ENCODE data around the gene PXYLP1.

The PXYLP1 gene

GRCh38 chr3:141330235-141330634 is 98.6 kb downstream of the PXYLP1 start:
- no peak for DNase-seq

- DNase-seq: peak; percentile 30
Observed at GRCh38 chr3:141330718-141331376, 99.2 kb downstream of the PXYLP1 start.

DNA sequence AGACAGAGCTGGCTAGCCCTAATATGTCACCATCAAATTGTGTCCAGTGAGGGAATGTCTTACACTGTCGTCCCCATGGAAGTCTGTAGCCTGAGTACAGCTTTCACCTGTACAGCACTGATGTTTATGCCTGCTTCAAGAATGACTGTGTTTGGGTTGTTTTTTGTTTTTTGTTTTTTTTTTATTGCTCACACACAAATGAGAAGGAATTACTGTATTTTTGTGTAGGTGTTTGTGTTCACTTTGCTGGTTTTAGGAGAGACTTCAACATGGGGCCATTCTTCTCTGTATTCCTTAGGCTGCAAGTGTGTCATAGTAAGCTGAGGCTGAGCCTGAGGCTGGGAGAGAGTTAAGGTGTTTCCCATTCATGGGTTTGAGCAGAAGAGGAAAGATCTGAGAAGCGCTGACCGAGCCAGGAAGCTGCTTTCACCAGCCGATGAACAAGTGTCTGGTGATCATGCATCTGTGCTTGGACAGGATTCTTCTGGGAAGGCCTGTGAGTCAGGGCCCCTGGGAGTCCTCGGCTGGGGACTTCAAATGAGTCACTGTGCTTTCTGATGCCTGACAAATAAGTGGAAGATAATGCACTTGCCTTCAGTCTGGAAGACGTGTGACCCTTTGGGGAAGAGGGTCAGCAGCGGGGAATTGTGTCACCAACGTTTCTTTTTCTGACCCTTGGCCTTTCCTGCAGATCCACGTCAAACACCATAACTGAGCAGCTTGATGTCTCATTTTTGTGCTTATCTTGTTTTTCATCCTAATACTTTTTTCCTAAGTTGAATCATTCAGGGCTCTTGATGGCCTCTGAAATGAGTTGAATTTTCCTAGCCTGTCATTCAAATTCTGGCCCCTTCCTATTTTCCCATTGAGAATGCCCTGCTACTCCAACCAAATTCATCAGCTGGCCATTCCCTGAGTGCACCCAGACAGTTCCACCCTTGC is 100.0 kb downstream of the PXYLP1 start:
- DNase-seq: no peak

DNA sequence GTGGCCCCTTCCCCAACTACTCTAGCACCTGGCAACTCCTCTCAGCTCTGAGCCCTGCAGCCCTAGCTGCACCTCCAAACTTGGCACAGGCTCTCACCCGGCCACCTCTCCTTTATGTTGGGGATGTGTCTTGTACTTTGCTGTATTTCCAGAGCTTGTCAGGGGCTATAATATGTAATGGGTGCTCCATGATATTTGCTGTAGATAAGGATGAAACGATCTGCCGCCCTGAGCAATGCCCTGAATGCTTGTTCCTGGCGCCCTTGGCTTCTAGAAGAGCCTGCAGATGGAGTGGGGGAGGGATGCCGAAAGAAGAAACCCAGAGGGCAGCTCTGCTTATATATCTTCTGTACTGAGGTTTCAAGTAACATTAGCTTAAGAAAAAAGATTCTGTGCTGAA is 100.8 kb downstream of the PXYLP1 start:
- no peak for DNase-seq

- no peak for DNase-seq
Observed at GRCh38 chr3:141333836-141334626, 102.4 kb downstream of the PXYLP1 start.

GRCh38 chr3:141334627-141335250 is 103.1 kb downstream of the PXYLP1 start:
- DNase-seq: no peak

DNA sequence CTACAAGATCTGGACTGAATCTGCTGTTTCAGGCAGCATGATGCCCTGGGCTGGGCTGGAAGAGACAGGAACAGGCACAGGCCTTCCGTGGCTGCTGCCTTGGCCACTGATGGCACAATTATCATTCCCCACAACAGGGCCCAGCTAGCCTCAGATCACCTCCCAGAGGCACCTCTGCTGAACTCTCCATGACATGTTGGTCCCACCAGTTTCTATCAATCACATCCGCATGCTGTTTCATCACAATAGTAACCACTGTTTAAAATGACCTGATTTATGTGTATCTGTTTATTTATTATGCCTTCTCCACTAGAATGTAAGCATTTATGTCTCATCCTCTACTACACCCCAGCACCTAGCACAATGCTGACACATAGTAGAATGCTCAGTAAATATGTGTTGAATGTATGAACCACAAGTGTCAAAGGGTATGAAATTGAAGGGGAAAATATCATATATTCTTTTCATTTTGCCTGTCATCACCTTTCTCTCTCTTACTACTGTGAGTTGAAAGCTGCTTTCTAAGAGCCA is 104.0 kb downstream of the PXYLP1 start:
- no peak for DNase-seq

GRCh38 chr3:141336672-141337522 is 105.3 kb downstream of the PXYLP1 start:
- no peak for DNase-seq

- DNase-seq: no peak
Observed at GRCh38 chr3:141337523-141337854, 105.9 kb downstream of the PXYLP1 start.

DNA sequence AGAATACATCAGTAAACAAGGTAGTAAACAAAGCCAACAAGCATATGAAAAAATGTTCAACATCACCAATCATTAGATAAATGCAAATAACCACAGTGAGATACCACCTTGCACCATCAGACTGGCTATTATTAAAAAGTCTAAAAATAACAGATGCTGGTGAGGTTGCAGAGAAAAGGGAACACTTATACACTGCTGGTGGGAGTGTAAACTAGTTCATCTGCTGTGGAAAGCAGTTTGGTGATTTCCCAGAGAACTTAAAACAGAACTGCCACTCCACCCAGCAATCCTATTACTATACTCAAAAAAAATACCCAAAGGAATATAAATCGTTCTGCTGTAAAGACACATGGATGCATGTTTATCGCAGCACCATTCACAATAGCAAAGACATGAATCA is 106.4 kb downstream of the PXYLP1 start:
- DNase-seq: no peak

DNA sequence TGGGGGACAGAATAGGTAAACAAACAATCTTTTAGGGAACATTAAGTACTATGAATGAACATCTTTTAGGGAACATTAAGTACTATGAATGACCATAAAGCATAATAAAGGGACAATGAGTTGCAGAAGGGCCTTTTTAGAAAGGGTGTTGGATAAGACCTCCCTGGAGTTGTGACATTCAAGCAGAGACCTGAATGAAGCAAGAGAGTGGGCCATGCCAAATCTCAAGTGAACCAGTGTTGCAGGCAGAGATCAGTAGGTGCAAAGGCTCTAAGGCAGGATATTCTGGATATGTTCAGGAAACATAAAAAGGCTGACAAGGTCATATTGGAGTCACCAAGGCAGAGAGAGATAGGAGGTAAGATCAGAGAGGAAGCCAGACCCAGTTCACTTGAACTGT is 107.3 kb downstream of the PXYLP1 start:
- no peak for DNase-seq

DNA sequence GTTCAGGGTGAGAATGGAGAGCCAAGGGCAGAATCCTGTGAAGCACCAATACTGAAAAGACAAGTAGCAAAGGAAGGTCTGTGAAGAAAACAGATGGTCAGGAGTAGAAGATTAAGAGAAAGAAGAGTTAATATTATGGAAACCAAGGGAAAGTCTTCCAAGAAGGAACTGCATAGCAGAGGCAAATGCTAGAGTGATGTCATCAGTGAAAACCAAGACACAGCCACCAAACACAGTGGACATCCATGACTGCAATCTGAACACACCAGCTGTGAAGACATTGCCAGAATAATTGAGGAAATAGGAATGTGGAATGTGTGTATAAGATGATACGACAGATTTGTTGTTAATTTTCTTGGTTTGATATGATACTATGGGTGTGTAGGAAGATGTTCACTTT is 109.9 kb downstream of the PXYLP1 start:
- DNase-seq: no peak

DNA sequence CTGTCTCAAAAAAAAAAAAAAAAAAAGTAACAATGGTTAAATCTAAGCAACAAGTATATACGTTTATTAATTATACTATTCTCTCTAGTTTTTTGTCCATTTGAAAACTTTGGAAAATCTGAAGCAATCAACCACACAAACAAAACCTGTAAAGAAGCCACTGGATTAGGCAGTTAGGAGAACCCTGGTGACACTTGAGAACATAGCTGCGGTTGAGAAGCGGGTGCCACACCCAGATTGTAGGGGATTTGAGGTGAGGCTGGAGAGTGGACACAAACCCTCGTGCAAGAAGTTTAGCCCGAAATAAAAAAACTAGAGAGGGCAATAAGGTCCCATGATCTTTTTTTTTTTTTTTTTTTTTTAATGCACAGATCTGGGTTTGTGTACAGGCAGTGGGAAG is 110.8 kb downstream of the PXYLP1 start:
- no peak for DNase-seq

DNA sequence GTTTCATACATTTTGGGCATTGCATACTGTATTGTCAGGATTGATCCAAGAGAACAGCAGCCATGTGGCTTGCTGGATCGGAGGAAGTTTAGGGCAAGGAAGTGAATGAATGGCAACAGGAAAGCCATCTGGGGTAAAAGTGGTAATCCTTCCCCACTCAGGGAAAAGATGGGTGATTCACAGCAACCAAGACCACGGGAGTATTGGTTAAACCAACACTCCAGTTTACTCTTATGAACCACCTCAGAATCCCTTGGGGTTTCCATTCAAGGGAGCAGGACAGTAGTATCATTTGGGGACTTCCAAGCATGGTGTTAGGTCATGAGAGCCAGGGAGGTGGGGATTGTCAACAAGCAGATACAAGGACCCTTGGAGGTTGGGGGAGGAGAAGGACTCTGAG is 111.5 kb downstream of the PXYLP1 start:
- no peak for DNase-seq

DNA sequence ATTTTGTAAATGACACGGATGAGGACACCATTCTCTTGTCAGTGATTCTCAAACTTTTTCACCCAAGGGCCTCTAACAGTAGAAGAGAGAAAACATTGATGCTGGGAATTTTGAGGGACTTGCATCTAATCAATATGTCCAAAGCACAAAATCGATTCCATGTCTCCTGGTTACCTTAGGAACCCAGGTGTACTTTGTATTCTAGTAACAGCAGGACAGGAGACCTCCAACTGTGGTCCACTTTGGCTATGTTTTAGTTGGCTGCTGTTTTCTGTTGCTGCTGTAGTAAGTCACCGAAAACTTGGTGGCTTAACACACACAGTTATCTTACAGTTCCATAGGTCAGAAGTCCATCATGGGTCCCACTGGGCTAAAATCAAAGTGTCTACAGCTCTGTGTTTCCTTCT is 112.2 kb downstream of the PXYLP1 start:
- DNase-seq: no peak
